Endodermal cell (in vitro differentiated cells): ENCODE measurements around the gene STEAP1B. TPM values are rescaled to one million over a fixed set of nuclear protein-coding genes. Genes with fewer than 3 reads are reported as not detected.

ENCODE experiments used
- DNase-seq: peaks from one replicate; pipeline ENCODE4 v3.0.0-alpha.2; 2017
- H3K27ac ChIP-seq: 2 replicates; pipeline ENCODE4 v1.5.1; 2013; ENCODE audit warnings: mild to moderate bottlenecking, low read depth, low read length, moderate library complexity
- H3K27me3 ChIP-seq: 2 replicates; pipeline ENCODE4 v1.6.1; 2013; ENCODE audit warnings: mild to moderate bottlenecking, low read length, moderate library complexity; ENCODE audit not compliant: insufficient read depth, control insufficient read depth, poor library complexity, severe bottlenecking
- H3K36me3 ChIP-seq: 2 replicates; pipeline ENCODE4 v1.7.0; 2013; ENCODE audit warnings: mild to moderate bottlenecking, low read length, moderate library complexity; ENCODE audit not compliant: control insufficient read depth, insufficient read depth
- H3K4me1 ChIP-seq: one replicate; pipeline ENCODE4 v1.7.0; 2013; ENCODE audit warnings: low read length; ENCODE audit not compliant: control insufficient read depth, insufficient read depth
- H3K4me3 ChIP-seq: 2 replicates; pipeline ENCODE4 v1.5.1; 2013; ENCODE audit warnings: mild to moderate bottlenecking, low read length, moderate library complexity
- H3K9ac ChIP-seq: 2 replicates; pipeline ENCODE4 v1.6.1; 2013; ENCODE audit warnings: mild to moderate bottlenecking, low read length, moderate library complexity; ENCODE audit not compliant: poor library complexity, severe bottlenecking; ENCODE audit errors: extremely low read depth
- H3K9me3 ChIP-seq: 2 replicates; pipeline ENCODE4 v1.6.1; 2013; ENCODE audit warnings: mild to moderate bottlenecking, low read length, moderate library complexity; ENCODE audit not compliant: control insufficient read depth
- H3K27ac Mint-ChIP-seq: 2 replicates; pipeline ENCODE4 v1.8.0; 2020; ENCODE audit warnings: mixed read lengths
- H3K27me3 Mint-ChIP-seq: 2 replicates; pipeline ENCODE4 v1.8.0; 2021; ENCODE audit warnings: mild to moderate bottlenecking, mixed read lengths; ENCODE audit not compliant: insufficient read depth
- H3K36me3 Mint-ChIP-seq: 2 replicates; pipeline ENCODE4 v1.8.0; 2020; ENCODE audit warnings: low read depth, mixed read lengths
- H3K4me1 Mint-ChIP-seq: 2 replicates; pipeline ENCODE4 v1.8.0; 2020; ENCODE audit warnings: mixed read lengths
- H3K4me3 Mint-ChIP-seq: 2 replicates; pipeline ENCODE4 v1.8.0; 2020; ENCODE audit warnings: mild to moderate bottlenecking, moderate library complexity, mixed read lengths
- H3K9me3 Mint-ChIP-seq: 2 replicates; pipeline ENCODE4 v1.8.0; 2020; ENCODE audit warnings: mild to moderate bottlenecking, mixed read lengths
- WGBS, 2 experiments: methylation state at CpG; one replicate each; pipeline versions ENCODE4 v1.1.5 to v1.1.7; 2013; ENCODE audit warnings: missing lambda C conversion rate in 2 of 2, mixed read lengths in 1 of 2; ENCODE audit not compliant: insufficient coverage in 1 of 2, insufficient read length in 1 of 2; 5-methylcytosine and 5-hydroxymethylcytosine counted together
- total RNA-seq, 2 donors: library from RNA; stranded (reverse); fragmentation: NEBNext Ultra II Directional in 1 of 2; extraction: Animal tissue kit (Norgen Biotek cat#: 25700) in 1 of 2; gene quantifications; 2 replicates in 1 of 2; 3 replicates in 1 of 2; pipeline ENCODE4 v1.2.1, GENCODE V29; 2021
- TF ChIP-seq, protein P1 (sequence below): fragments of 200-600 bp; sonication (generic); conservative IDR thresholded peaks from 2 replicates; pipeline ENCODE4 v1.5.0; 2021; ENCODE audit warnings: antibody characterized with exemption, mild to moderate bottlenecking

Gene STEAP1B
- total RNA-seq, 2 donors from 2014 or later: 30.5 to 54.2 TPM

DNA sequence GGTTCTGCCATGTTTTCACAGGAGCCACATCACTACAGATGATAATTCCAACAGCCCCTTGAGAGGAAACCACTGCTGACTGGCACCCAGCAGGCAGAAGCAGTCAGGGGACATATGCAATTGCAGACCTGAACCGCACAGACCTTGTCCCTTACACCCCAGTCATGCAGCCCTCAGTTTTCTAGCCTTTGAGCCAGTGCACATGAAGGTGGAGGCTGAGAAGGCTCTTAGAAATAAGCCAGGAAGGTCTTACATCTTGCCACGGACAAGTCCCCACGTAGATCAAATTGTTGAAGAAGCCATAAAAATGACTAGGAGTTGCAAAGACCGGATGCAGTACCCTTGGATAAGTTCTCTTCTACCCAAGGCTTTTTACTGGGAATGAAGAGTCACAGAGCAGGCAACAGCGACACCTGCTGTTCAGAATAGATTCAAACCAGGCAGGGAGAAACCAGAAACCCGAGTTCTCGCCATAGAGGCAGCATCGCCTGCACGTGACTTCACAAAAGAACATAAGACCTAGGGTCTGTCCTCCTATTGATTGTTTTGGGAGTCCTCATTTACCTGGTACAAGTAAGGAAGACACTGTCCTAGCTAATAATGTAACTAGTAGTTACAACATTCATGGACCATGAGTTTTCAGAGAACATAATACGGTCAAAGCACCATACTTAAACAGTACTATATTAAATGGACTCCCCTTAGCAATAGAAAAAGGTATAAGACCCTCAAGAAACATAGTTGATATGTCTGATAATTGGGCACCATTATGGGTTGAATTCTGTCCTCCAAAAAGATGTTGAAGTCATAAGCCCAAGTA lies 11.1 kb downstream of the STEAP1B start:
- Mint-ChIP-seq H3K4me3 (no peak overlapping the region), H3K4me1 (peaks cover 20% of the 10 kb centered on the region), H3K9me3 (no peaks in the 10 kb centered on the region), H3K27ac (no peak overlapping the region), H3K36me3 (peaks cover 25% of the 10 kb centered on the region), H3K27me3 (no peaks in the 10 kb centered on the region)
- Histone ChIP-seq H3K36me3 (peaks cover 12% of the 10 kb centered on the region), H3K27me3 (no peaks in the 10 kb centered on the region), H3K4me3 (no peak overlapping the region), H3K4me1 (no peaks in the 10 kb centered on the region), H3K9ac (no peak overlapping the region), H3K27ac (no peak overlapping the region), H3K9me3 (peaks cover 14% of the 10 kb centered on the region)
- TF ChIP-seq, protein P1, sequence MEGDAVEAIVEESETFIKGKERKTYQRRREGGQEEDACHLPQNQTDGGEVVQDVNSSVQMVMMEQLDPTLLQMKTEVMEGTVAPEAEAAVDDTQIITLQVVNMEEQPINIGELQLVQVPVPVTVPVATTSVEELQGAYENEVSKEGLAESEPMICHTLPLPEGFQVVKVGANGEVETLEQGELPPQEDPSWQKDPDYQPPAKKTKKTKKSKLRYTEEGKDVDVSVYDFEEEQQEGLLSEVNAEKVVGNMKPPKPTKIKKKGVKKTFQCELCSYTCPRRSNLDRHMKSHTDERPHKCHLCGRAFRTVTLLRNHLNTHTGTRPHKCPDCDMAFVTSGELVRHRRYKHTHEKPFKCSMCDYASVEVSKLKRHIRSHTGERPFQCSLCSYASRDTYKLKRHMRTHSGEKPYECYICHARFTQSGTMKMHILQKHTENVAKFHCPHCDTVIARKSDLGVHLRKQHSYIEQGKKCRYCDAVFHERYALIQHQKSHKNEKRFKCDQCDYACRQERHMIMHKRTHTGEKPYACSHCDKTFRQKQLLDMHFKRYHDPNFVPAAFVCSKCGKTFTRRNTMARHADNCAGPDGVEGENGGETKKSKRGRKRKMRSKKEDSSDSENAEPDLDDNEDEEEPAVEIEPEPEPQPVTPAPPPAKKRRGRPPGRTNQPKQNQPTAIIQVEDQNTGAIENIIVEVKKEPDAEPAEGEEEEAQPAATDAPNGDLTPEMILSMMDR: peak; percentile 95
- 12 to 34% methylated on average over 8 to 10 of the region's 10 CpGs for WGBS, 2 experiments
- peak; percentile 95 for DNase-seq

DNA sequence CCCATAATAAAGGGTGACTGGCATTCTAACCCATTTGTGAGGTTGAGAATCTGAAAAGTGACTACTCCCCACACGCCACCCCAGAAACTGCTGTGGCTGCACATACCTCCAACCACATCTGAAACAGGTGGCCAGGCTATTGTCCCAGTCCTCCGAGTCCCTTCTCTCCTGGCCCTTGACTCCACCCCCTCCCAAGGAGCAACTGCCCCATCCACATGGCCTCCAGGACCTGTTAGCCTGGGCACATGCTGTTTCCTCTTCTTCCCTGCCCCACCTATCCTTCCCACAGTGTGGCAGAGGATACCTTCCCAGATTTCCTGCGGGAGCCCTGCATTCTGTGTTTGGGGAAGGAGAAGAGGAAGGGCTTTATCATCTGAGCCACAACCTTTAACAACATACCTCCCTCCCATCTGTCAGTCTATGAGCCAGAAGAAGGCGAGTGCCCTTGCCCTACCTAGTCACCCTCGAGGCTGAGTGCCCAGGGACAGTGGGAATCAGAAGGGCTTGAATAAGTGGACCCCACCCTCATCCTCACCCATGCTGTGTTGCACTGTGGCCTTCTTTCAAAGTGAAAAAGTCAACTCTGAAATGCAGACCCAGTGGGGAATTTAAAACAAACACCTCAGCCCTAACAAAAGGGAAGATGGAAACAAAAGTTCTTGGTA lies 11.9 kb downstream of the STEAP1B start:
- 70 to 89% methylated on average over 2 to 5 of the region's 5 CpGs for WGBS, 2 experiments
- Mint-ChIP-seq H3K36me3 (peaks cover 33% of the 10 kb centered on the region), H3K4me1 (peaks cover 20% of the 10 kb centered on the region), H3K9me3 (no peaks in the 10 kb centered on the region), H3K4me3 (no peak overlapping the region), H3K27ac (peak overlapping the region; percentile 77), H3K27me3 (no peaks in the 10 kb centered on the region)
- Histone ChIP-seq H3K4me3 (no peak overlapping the region), H3K9me3 (peaks cover 15% of the 10 kb centered on the region), H3K36me3 (peaks cover 16% of the 10 kb centered on the region), H3K4me1 (no peaks in the 10 kb centered on the region), H3K9ac (no peak overlapping the region), H3K27ac (no peak overlapping the region), H3K27me3 (no peaks in the 10 kb centered on the region)
- DNase-seq: no peak
- TF ChIP-seq, protein P1: no peak

DNA sequence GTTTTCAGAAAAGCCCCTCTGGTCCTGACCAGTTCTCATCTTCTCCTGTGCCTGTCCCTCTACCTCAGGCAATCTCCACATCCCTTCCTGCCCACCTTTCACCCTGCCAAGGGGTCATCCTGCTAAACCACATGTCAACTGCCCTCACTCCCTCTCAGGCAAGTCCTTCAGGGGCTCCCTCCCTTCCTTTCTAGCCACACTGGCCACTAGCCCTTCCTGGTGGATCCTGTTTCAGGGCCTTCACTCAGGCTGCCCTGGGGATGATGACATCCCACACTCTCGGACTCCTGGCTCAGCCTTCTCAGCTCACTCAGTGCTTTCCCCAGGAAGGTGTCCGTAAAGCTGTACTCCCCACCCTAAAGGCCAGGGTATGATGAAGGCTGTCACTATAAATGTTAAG lies 13.4 kb downstream of the STEAP1B start:
- peak overlapping the region; percentile 57 for H3K27ac Mint-ChIP-seq
- peaks cover 15% of the 10 kb centered on the region for H3K9me3 ChIP-seq
- TF ChIP-seq, protein P1: no peak

More for the DNA sequence above, 13.4 kb downstream of the STEAP1B start:
- peaks cover 36% of the 10 kb centered on the region for H3K36me3 Mint-ChIP-seq
- no peak overlapping the region for H3K27ac ChIP-seq
- no peaks in the 10 kb centered on the region for H3K4me1 ChIP-seq
- DNase-seq: no peak
- 71 to 97% methylated on average over 1 to 2 of the region's 2 CpGs for WGBS, 2 experiments
- no peak overlapping the region for H3K9ac ChIP-seq
- H3K4me1 Mint-ChIP-seq: peaks cover 20% of the 10 kb centered on the region
- H3K36me3 ChIP-seq: peaks cover 17% of the 10 kb centered on the region
- no peaks in the 10 kb centered on the region for H3K27me3 Mint-ChIP-seq
- H3K4me3 Mint-ChIP-seq: no peak overlapping the region
- H3K27me3 ChIP-seq: no peaks in the 10 kb centered on the region
- H3K4me3 ChIP-seq: no peak overlapping the region
- no peaks in the 10 kb centered on the region for H3K9me3 Mint-ChIP-seq
